Breast epithelium (tissue), 4 donors: ENCODE data around the gene TTBK1. TPM values are rescaled to one million over a fixed set of nuclear protein-coding genes. Genes with fewer than 3 reads are reported as not detected.

Experiments used
- DNase-seq, 2 donors: peaks; one replicate each; pipeline ENCODE4 v3.0.0-alpha.2; 2019; ENCODE audit warnings: low spot score in 2 of 2
- H3K27ac ChIP-seq, 2 donors: fragments of 200-600 bp; sonication (generic) in 1 of 2; one replicate each; pipeline ENCODE4 v1.5.1; 2016 to 2019; ENCODE audit warnings: mild to moderate bottlenecking in 1 of 2
- H3K27me3 ChIP-seq, 2 donors: fragments of 200-600 bp; sonication (generic) in 1 of 2; one replicate each; pipeline versions ENCODE4 v1.5.1 to v1.6.0; 2017 to 2019; ENCODE audit warnings: control low read depth in 1 of 2, mild to moderate bottlenecking in 1 of 2
- H3K36me3 ChIP-seq: fragments of 200-600 bp; one replicate; pipeline ENCODE4 v1.5.1; 2019
- H3K4me1 ChIP-seq, 2 donors: fragments of 200-600 bp; sonication (generic); one replicate each; pipeline ENCODE4 v1.5.1; 2016 to 2019; ENCODE audit warnings: control low read depth in 1 of 2
- H3K4me3 ChIP-seq, 3 donors: fragments of 200-600 bp; sonication (generic); 1 replicate in 2 of 3; 2 replicates in 1 of 3; pipeline ENCODE4 v1.5.1; 2016 to 2019; ENCODE audit warnings: mild to moderate bottlenecking in 3 of 3, moderate library complexity in 2 of 3
- H3K9me3 ChIP-seq, 2 donors: fragments of 200-600 bp; sonication (generic) in 1 of 2; one replicate each; pipeline ENCODE4 v1.5.1; 2016 to 2019; ENCODE audit warnings: control low read depth in 1 of 2
- CTCF ChIP-seq, 3 donors: fragments of 450-650 bp; IDR thresholded peaks; one replicate each; pipeline ENCODE4 v1.5.1; 2016 to 2017; ENCODE audit warnings: antibody characterized with exemption in 3 of 3, mild to moderate bottlenecking in 3 of 3, moderate library complexity in 3 of 3
- POLR2A ChIP-seq: fragments of 450-650 bp; IDR thresholded peaks from one replicate; pipeline ENCODE4 v1.6.1; 2016; ENCODE audit warnings: antibody characterized with exemption, mild to moderate bottlenecking, moderate library complexity
- POLR2AphosphoS5 ChIP-seq, 3 donors: sonication (generic); formaldehyde crosslinking; IDR thresholded peaks; one replicate each; pipeline ENCODE4 v1.6.1; 2017; ENCODE audit warnings: antibody characterized with exemption in 3 of 3
- intact Hi-C: fragments of 100-400 bp; cut with DNase I; formaldehyde crosslinking; loops from one replicate; pipeline ENCODE4 v1.15.1; 2023; ENCODE audit warnings: low total_unique reads
- total RNA-seq, 3 donors: library from RNA; depleted of rRNA; stranded (reverse); fragments of >200 nt; gene quantifications; one replicate each; pipeline ENCODE4 v1.1.0, GENCODE V29; 2016

Gene TTBK1
- total RNA-seq, 3 donors from 2014 or later: under 0.01 TPM; not detected in 2

DNA sequence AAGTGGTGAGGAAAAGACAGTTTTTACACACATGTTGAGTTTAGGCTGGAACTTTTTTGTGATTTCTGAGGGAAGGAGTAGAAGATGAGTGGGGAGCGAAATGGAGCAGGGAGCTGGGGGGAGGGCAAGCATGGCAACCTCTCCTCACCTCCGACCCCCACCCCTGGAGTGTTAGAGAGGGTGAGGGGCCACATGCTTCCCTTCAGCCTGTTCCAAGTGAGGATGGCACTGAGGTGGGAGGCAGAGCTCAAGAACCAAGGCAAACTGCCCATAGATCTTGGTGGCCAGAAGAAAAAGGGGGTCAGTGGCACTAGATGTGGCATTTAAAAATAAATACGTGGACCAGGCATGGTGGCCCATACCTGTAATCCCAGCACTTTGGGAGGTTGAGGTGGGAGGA, 4.8 kb downstream of the TTBK1 start:
- H3K4me3 ChIP-seq: no peak overlapping the region
- intact Hi-C loops: no loop called here
- H3K27ac ChIP-seq: no peak overlapping the region
- peaks cover 0 to 30% of the 10 kb centered on the region in 2 donors for H3K27me3 ChIP-seq
- no peaks in the 10 kb centered on the region for H3K4me1 ChIP-seq
- no peaks in the 10 kb centered on the region for H3K36me3 ChIP-seq
- TF ChIP-seq POLR2AphosphoS5 (IDR thresholded peaks at IDR 0.05) (no peak), POLR2A (no peak), CTCF (IDR thresholded peaks at IDR 0.05) (no peak)
- H3K9me3 ChIP-seq: no peaks in the 10 kb centered on the region
- DNase-seq: no peak

- H3K27me3 ChIP-seq: peaks cover 0 to 32% of the 10 kb centered on the region in 2 donors
- DNase-seq: no peak
- H3K9me3 ChIP-seq: no peaks in the 10 kb centered on the region
- no peaks in the 10 kb centered on the region for H3K36me3 ChIP-seq
- H3K4me1 ChIP-seq: no peaks in the 10 kb centered on the region
- H3K4me3 ChIP-seq: no peak overlapping the region
- intact Hi-C loops: no loop called here
- no peak overlapping the region for H3K27ac ChIP-seq
- TF ChIP-seq POLR2A (no peak), POLR2AphosphoS5 (IDR thresholded peaks at IDR 0.05) (no peak), CTCF (IDR thresholded peaks at IDR 0.05) (no peak)
These were observed 5.5 kb downstream of the TTBK1 start for GRCh38 chr6:43248791-43249190.

DNA sequence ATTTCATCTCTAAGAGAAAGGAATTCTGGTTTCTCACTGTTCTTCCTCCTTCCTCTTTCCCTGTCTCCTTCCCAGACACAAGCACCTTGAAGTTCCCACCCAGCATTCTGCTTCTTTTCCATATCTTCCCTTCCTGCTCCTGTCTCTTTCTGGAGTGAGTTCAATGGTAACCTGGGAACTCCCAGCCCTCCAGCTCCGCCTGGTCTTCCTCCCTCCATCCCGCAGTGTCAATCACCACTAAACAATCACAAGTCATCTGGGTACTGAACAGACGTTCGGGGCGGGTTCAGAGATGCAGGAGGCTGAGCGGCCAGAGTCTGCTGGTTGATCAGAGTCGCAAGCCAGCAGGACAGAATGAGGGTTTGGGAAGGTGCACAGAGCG, 7.7 kb downstream of the TTBK1 start:
- TF ChIP-seq POLR2A: no peak
- TF ChIP-seq POLR2AphosphoS5 (IDR thresholded peaks at IDR 0.05): no peak
- TF ChIP-seq CTCF (IDR thresholded peaks at IDR 0.05): no peak
- Histone ChIP-seq H3K4me1 (no peaks in the 10 kb centered on the region), H3K27ac (no peak overlapping the region), H3K4me3 (no peak overlapping the region), H3K27me3 (peaks cover 0 to 26% of the 10 kb centered on the region in 2 donors), H3K36me3 (no peaks in the 10 kb centered on the region), H3K9me3 (no peaks in the 10 kb centered on the region)
- DNase-seq: no peak
- intact Hi-C loops: no loop called here

DNA sequence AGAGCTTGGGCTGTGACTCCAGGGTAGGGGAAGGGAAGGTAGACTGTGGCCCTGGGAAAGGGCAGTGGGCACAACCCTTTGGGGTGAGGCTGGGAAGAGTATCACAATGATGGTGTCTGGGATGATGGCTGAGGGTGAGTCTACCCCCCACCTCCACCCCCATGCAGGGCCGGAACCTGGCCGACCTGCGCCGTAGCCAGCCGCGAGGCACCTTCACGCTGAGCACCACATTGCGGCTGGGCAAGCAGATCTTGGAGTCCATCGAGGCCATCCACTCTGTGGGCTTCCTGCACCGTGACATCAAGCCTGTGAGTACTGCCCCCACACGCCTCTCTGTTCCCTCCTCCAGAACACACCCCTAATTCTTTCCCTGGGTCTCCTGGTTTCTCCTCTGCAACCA, 10.1 kb downstream of the TTBK1 start:
- Histone ChIP-seq H3K4me1 (no peaks in the 10 kb centered on the region), H3K4me3 (no peak overlapping the region), H3K27me3 (peaks cover 0 to 26% of the 10 kb centered on the region in 2 donors), H3K27ac (no peak overlapping the region), H3K9me3 (no peaks in the 10 kb centered on the region), H3K36me3 (no peaks in the 10 kb centered on the region)
- TF ChIP-seq POLR2AphosphoS5 (IDR thresholded peaks at IDR 0.05) (no peak), POLR2A (no peak), CTCF (IDR thresholded peaks at IDR 0.05) (no peak)
- intact Hi-C loops: loop anchor here (1.0 kb wide), 1 partner anchor 37 kb away; no protein-coding TSS in a partner anchor
- DNase-seq: no peak

- H3K4me1 ChIP-seq: no peaks in the 10 kb centered on the region
- H3K27me3 ChIP-seq: peaks cover 0 to 26% of the 10 kb centered on the region in 2 donors
- no peak for DNase-seq
- H3K4me3 ChIP-seq: no peak overlapping the region
- intact Hi-C loops: no loop called here
- H3K36me3 ChIP-seq: no peaks in the 10 kb centered on the region
- no peak overlapping the region for H3K27ac ChIP-seq
- no peaks in the 10 kb centered on the region for H3K9me3 ChIP-seq
- TF ChIP-seq POLR2A (no peak), POLR2AphosphoS5 (IDR thresholded peaks at IDR 0.05) (no peak), CTCF (IDR thresholded peaks at IDR 0.05) (no peak)
These were observed 11.0 kb downstream of the TTBK1 start for GRCh38 chr6:43254138-43254817.
